ENCODE data around the gene OPRL1.

Gene OPRL1

GRCh38 chr20:64042054-64042781, 37.7 kb upstream of the OPRL1 start:
- DNase-seq (ENCODE audit: low read depth) = no peak

- no peak for DNase-seq (ENCODE audit: low read depth)
Measured at GRCh38 chr20:64043768-64044167, 36.1 kb upstream of the OPRL1 start.

- DNase-seq (ENCODE audit: low read depth) = no peak
Measured at GRCh38 chr20:64044484-64045247, 35.2 kb upstream of the OPRL1 start.

- DNase-seq (ENCODE audit: low read depth) = no peak
Measured at GRCh38 chr20:64045346-64046011, 34.4 kb upstream of the OPRL1 start.

- no peak for DNase-seq (ENCODE audit: low read depth)
Measured at GRCh38 chr20:64047046-64047389, 32.9 kb upstream of the OPRL1 start.

- no peak for DNase-seq (ENCODE audit: low read depth)
Measured at GRCh38 chr20:64047968-64048401, 31.9 kb upstream of the OPRL1 start.

- DNase-seq (ENCODE audit: low read depth) = no peak
Measured at GRCh38 chr20:64048402-64049044, 31.4 kb upstream of the OPRL1 start.

GRCh38 chr20:64049060-64049877, 30.6 kb upstream of the OPRL1 start, which contains the start of gene SOX18:
Gene SOX18, minus strand, starts transcription at chr20:64049639. Its CDS starts 123 bp downstream, at chr20:64049516.
- DNase-seq (ENCODE audit: low read depth) = no peak

GRCh38 chr20:64049878-64050260, 30.0 kb upstream of the OPRL1 start:
- DNase-seq (ENCODE audit: low read depth) = no peak

GRCh38 chr20:64050261-64051032, 29.4 kb upstream of the OPRL1 start:
- no peak for DNase-seq (ENCODE audit: low read depth)

- no peak for DNase-seq (ENCODE audit: low read depth)
Measured at GRCh38 chr20:64051033-64051452, 28.8 kb upstream of the OPRL1 start.

- no peak for DNase-seq (ENCODE audit: low read depth)
Measured at GRCh38 chr20:64051561-64052325, 28.1 kb upstream of the OPRL1 start.

- DNase-seq (ENCODE audit: low read depth) = no peak
Measured at GRCh38 chr20:64052326-64052722, 27.6 kb upstream of the OPRL1 start.

GRCh38 chr20:64052987-64053840, 26.7 kb upstream of the OPRL1 start:
- no peak for DNase-seq (ENCODE audit: low read depth)

GRCh38 chr20:64053841-64054661, 25.8 kb upstream of the OPRL1 start:
- no peak for DNase-seq (ENCODE audit: low read depth)

- no peak for DNase-seq (ENCODE audit: low read depth)
Measured at GRCh38 chr20:64055396-64055892, 24.4 kb upstream of the OPRL1 start.

GRCh38 chr20:64055893-64056638, 23.8 kb upstream of the OPRL1 start:
- DNase-seq (ENCODE audit: low read depth) = no peak

GRCh38 chr20:64056639-64056888, 23.3 kb upstream of the OPRL1 start:
- DNase-seq (ENCODE audit: low read depth) = no peak

Data from activated gamma-delta T cell treated with anti-CD3 and anti-CD28 coated beads, Interleukin-2, amount 50 U/mL, for 16 hours (primary cell).